Thoracic aorta (tissue), 2 donors: ENCODE data around the gene UBE2R2. TPM values are rescaled to one million over a fixed set of nuclear protein-coding genes. Genes with fewer than 3 reads are reported as not detected.
"Not testable (repeated sequence)": the region's sequence is repeated elsewhere in the genome, so short reads cannot be mapped to it uniquely, and the experiment has no call there.

Source experiments
- ATAC-seq: fragments of 150-250 bp; one replicate; pipeline ENCODE4 v1.8.0; 2017; ENCODE audit warnings: low read depth; ENCODE audit not compliant: insufficient number of reproducible peaks, low FRiP score
- DNase-seq: peaks from one replicate; pipeline ENCODE4 v3.0.0-alpha.2; 2020; ENCODE audit warnings: low spot score
- H3K27ac ChIP-seq, 2 donors: fragments of 200-600 bp; sonication (generic); 1 replicate in 1 of 2; 2 replicates in 1 of 2; pipeline ENCODE4 v1.5.1; 2016; ENCODE audit warnings: mild to moderate bottlenecking in 2 of 2, moderate library complexity in 2 of 2
- H3K27me3 ChIP-seq: fragments of 200-600 bp; sonication (generic); replicated peaks from 2 replicates; pipeline ENCODE4 v1.6.0; 2016; ENCODE audit warnings: mild to moderate bottlenecking; ENCODE audit not compliant: insufficient read depth
- H3K36me3 ChIP-seq: fragments of 200-600 bp; sonication (generic); one replicate; pipeline ENCODE4 v1.5.1; 2016
- H3K4me1 ChIP-seq, 2 donors: fragments of 200-600 bp; sonication (generic); 1 replicate in 1 of 2; 2 replicates in 1 of 2; pipeline versions ENCODE4 v1.5.1 to v1.6.0; 2016; ENCODE audit warnings: low read depth in 2 of 2, mild to moderate bottlenecking in 1 of 2; ENCODE audit not compliant: control insufficient read depth in 1 of 2
- H3K4me3 ChIP-seq: fragments of 200-600 bp; sonication (generic); 2 replicates; pipeline ENCODE4 v1.5.1; 2016; ENCODE audit warnings: mild to moderate bottlenecking
- H3K9me3 ChIP-seq: fragments of 200-600 bp; sonication (generic); 2 replicates; pipeline ENCODE4 v1.5.1; 2016
- total RNA-seq, 2 donors: library from RNA; depleted of rRNA; stranded (reverse); fragments of >200 nt; gene quantifications; one replicate each; pipeline versions ENCODE4 v1.1.0 to v1.2.3, GENCODE V29; 2016
- TF ChIP-seq, protein P1 (sequence below): fragments of 200-600 bp; sonication (generic); IDR thresholded peaks from one replicate; pipeline ENCODE4 v1.5.1; 2019; ENCODE audit warnings: antibody characterized with exemption

UBE2R2 gene
- total RNA-seq, 2 donors from 2014 or later = 21.3 to 32.5 TPM

DNA sequence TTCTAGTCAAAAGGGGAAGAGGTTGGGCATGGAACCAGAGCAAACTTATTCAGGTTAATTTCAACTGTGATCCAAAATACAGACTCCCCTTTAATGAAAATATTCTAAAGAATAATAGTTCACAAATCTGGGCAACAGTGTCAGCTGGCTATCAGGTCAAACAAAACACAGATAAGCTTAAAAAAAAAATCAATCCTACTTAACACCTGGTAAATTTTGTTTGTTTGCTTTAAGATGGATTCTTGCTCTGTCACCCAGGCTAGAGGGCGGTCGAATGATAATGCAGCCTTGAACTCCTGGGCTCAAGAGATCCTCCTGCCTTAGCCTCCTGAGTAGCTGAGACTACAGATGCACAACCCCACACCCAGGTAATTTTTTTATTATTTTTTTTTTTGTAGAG, 142.8 kb downstream of the UBE2R2 start:
- H3K4me3 ChIP-seq = no peak overlapping the region
- TF ChIP-seq, protein P1, sequence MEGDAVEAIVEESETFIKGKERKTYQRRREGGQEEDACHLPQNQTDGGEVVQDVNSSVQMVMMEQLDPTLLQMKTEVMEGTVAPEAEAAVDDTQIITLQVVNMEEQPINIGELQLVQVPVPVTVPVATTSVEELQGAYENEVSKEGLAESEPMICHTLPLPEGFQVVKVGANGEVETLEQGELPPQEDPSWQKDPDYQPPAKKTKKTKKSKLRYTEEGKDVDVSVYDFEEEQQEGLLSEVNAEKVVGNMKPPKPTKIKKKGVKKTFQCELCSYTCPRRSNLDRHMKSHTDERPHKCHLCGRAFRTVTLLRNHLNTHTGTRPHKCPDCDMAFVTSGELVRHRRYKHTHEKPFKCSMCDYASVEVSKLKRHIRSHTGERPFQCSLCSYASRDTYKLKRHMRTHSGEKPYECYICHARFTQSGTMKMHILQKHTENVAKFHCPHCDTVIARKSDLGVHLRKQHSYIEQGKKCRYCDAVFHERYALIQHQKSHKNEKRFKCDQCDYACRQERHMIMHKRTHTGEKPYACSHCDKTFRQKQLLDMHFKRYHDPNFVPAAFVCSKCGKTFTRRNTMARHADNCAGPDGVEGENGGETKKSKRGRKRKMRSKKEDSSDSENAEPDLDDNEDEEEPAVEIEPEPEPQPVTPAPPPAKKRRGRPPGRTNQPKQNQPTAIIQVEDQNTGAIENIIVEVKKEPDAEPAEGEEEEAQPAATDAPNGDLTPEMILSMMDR = no peak
- peaks cover 9% of the 10 kb centered on the region for H3K36me3 ChIP-seq
- H3K4me1 ChIP-seq = no peaks in the 10 kb centered on the region
- DNase-seq (no peak), ATAC-seq (no peak)
- H3K27me3 ChIP-seq = no peaks in the 10 kb centered on the region
- no peak overlapping the region for H3K27ac ChIP-seq
- no peaks in the 10 kb centered on the region for H3K9me3 ChIP-seq

DNA sequence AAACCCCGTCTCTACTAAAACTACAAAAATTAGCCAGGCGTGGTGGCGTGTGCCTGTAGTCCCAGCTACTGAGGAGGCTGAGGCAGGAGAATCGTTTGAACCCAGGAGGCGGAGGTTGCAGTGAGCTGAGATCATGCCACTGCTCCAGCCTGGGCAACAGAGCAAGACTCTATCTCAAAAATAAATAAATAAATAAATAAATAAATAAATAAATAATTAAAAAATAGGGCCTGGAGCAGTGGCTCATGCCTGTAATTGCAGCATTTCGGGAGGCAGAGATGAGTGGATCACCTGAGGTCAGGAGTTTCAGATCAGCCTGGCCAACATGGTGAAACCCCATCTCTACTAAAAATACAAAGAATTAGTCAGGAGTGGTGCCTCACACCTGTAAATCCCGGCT, 145.5 kb downstream of the UBE2R2 start:
- not testable (repeated sequence) for ATAC-seq

DNA sequence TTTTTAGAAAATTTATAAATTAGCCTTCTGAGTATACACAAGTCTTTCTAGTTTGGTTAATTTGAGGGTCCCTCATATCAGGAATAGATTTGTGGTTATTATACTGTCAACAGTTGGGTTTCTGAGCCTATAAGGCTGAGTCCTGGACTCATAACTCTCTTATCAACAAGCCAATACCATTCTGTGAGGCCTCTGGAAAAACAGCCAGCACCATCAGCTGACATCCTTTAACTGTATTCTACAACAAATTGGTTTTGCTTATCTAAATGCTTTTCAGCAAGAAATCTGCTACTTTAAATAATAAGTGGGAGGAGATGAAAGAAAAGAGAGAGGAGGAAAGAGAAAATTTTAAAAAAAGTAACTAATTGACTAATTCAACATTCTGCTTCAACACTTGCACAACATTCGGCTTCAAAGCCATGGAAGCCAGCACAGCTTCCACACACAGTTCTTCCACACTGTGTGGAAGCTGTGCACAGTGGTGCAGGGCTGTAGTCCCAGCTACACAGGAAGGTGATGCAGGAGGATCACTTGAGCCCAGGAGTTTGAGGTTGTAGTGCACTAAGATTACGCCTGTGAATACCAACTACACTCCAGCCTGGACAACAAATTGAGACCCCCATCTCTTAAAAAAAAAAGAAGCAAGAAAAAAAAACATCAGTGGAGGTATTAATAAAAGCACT, 147.3 kb downstream of the UBE2R2 start:
- H3K9me3 ChIP-seq = no peaks in the 10 kb centered on the region
- peaks cover 4% of the 10 kb centered on the region for H3K36me3 ChIP-seq
- ATAC-seq = no peak
- TF ChIP-seq, protein P1 = no peak
- no peak for DNase-seq
- no peaks in the 10 kb centered on the region for H3K4me1 ChIP-seq
- no peaks in the 10 kb centered on the region for H3K27me3 ChIP-seq
- H3K4me3 ChIP-seq = no peak overlapping the region
- no peak overlapping the region for H3K27ac ChIP-seq

More for the DNA sequence above, 145.5 kb downstream of the UBE2R2 start:
- not testable (repeated sequence) for H3K27me3 ChIP-seq, DNase-seq, H3K27ac ChIP-seq, H3K4me3 ChIP-seq, H3K36me3 ChIP-seq, H3K9me3 ChIP-seq, H3K4me1 ChIP-seq

Other genes starting within 250 kb of the UBE2R2 start
- gene PRSS3, start 21.6 kb upstream of the UBE2R2 start, total RNA-seq = 1 to 10 TPM in 1 of 2 donors, not detected in 1; 1.1 TPM
- 10 to 100 TPM; 21.3 to 29.9 TPM for gene UBAP2, start 231.7 kb downstream of the UBE2R2 start, total RNA-seq